CD4-positive, alpha-beta T cell treated with Interleukin-10 for 1 hour (primary cell): ENCODE measurements around the gene DLGAP1.
A peak's percentile ranks its signal among the peaks of the same experiment; 100 is the strongest.

Source experiments
- DNase-seq: peaks from one replicate; pipeline ENCODE4 v3.0.0-alpha.2; 2020

The DLGAP1 gene

DNA sequence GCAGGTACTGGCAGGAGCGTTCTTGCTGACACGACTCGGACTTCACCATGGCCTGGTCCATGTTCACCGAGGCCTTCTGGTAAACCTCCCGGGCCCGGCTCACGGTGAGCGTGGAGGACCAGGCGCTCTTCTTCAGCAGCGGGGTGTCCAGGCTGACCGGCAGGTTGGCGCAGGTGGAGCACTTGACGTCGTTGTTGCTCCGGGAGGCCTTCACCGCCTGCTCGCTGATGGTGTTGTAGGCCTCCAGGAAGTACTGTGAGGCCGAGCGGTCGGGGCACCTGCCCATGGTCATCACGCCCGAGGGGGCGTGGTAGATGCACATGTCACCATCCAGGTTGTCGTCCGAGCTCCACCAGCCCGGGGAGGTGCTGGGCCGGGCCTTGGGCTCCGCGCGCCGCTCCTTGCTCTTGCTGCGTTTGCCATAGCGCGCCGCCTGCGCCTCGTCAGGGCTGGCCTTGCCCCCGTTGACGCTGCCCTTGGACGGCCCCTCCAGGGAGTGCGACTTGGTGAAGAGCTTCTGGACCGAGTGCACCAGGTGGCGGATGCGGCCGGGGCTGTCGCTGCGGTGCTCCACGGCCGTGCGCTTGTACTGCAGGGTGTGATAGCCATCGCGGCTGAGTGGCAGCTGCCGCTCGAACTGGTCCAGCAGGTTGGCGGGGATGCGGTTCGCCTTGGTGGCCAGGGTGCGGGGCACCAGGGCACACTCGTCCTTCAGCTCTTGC, 575.8 kb downstream of the DLGAP1 start:
- DNase-seq, result no peak

- no peak for DNase-seq
Observed at GRCh38 chr18:3878401-3878800, 576.7 kb downstream of the DLGAP1 start.

- DNase-seq, result no peak
Observed at GRCh38 chr18:3877678-3878077, 577.4 kb downstream of the DLGAP1 start.

DNA sequence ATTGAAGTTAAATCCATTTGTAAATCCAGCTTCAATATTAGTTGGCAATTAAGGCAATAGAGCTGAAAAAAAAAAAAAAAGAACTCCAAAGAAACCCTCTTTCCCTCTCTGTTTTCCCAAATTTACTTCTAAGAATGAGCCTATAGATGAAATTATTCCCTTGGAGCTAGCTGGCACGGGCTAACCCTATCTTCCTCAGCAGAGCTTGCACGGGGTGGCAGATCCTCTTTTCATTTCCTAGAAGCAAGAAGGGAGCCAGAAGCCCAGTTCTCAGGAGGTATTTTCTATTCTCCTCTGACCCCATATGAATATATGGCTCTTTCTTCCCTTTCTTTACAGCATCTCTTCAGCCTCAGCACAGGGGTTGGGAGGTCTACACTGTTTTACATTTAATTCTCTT, 579.1 kb downstream of the DLGAP1 start:
- DNase-seq, result no peak

DNA sequence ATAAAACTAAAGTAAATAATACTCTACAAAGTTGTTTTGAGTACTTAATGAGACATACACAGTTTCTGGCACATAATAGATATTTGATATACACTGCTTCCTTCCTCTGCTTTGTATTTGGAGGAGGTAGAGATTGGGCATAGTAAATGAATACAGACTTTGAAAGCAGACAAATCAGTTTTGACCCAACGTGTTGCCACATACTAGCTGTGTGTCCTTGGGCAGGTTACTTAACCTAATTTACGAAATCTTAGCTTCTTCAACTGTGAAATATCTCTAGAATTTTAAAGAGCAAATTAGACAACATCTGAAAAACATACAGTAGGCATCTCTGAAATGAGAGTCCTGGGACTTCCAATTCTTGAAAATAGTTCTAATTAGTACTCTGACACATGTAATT, 579.7 kb downstream of the DLGAP1 start:
- DNase-seq, result no peak

DNA sequence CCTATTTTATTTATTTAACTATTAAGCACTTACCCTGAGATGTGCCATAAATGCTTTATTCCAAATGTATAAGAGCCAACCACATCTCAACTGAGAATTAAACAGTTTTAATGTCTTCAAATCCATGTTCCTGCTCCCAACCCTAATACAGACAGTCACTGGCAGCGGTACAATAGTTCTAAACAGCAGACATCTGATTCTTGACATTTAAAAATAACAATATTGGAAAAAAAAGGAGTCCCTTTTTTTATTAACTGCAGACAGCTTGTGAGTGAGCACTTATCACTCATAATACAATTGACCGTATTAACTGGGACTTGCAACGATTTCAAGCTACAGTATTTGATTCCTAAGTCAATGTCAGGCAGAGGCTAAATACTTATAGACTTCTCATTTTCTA, 580.5 kb downstream of the DLGAP1 start:
- DNase-seq, result no peak

DNA sequence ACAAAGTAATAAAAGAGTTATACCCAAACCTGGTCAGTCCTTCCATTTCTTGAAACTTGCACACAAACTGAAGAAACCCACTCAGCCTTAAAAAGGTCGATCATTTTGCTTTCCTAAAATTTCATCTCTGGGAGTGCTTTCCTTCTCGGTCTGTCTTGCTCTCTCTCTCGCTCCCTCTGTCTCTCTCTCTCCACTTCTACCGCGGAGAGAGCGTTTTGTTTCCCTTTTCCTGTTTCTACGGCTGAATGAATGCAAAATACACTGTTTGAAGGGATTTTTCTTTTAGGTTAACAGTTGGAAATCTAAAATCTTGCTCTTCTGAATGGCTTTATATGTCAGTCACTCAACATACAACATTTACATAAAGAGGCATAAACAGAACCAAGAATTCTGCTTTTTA, 581.0 kb downstream of the DLGAP1 start:
- DNase-seq, result no peak

DNA sequence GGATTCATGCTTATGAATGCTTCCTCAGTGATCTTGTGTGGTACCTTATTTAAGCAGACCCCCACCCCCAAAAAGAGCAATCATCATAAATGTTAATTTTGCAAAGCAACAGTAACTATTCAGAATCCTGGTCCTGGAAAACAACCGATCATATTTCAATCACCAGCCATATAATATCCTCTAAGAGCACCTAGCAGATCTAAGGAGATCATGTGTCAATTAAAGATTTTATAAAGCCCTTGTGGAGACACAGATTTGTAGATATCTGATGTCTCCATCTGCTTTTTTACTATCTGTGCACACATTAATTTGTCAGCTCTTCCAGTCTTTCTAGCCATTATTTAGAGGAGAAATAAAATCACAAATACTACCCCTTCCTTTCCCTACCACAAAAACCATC, 581.4 kb downstream of the DLGAP1 start:
- DNase-seq, result no peak

DNA sequence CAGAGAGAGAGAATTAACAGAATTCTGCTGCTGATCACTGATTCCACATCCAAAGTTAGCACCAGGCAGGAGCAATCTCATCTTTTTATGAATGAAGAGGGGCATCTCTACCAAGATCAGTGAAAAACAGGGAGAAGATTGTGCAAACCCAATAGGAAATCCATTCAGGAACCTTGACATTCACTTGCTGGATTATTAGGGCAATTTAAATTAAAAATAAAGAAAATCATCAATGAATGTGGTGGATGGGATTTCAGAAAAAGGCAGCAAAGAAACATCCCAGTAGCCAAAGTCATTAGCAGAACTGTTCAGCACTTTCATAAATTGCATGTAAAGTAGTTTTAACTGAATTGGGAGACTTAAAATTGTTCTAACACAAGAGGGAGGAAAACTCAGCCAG, 581.9 kb downstream of the DLGAP1 start:
- no peak for DNase-seq

GRCh38 chr18:3872641-3873040, 582.5 kb downstream of the DLGAP1 start:
- DNase-seq, result no peak

DNA sequence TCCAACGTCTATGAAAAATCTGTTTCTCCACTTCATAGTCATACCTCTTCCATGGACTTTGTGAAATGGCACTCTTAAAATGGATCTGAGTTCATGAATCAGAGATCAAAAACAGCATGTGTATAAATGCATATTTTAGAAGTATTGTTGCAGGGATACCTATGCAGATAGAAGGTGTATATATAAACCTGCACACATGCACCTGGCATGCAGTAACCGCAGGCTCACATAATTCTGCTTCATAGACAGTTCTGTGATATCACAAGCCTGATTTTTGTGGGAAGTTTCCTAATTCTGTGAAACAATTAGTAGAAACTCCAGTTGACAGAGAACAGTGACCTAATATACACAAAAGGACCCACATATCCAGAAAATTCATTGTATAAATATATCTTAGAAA, 583.4 kb downstream of the DLGAP1 start:
- no peak for DNase-seq

GRCh38 chr18:3870914-3871313, 584.2 kb downstream of the DLGAP1 start:
- DNase-seq, result no peak

DNA sequence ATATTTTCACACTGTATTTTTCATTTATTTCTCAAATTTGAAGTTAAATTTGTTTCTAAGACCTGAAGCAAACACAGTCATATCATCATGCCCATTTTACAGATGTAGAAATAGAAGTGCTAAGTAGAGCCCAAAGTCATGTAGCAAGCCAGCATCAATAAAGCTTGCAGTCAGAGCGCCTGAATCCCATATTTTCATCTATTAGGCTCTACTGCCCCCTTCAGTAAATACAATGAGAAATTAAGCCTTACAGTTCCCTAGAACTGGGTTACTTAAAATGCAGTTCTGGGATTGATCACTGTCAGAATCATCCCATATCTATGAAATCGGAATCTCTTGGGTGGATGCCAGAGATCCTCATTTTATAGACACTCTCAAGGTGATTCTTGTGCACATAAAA, 585.3 kb downstream of the DLGAP1 start:
- peak; percentile 1 for DNase-seq

- DNase-seq, result no peak
Observed at GRCh38 chr18:3867864-3868311, 587.2 kb downstream of the DLGAP1 start.

DNA sequence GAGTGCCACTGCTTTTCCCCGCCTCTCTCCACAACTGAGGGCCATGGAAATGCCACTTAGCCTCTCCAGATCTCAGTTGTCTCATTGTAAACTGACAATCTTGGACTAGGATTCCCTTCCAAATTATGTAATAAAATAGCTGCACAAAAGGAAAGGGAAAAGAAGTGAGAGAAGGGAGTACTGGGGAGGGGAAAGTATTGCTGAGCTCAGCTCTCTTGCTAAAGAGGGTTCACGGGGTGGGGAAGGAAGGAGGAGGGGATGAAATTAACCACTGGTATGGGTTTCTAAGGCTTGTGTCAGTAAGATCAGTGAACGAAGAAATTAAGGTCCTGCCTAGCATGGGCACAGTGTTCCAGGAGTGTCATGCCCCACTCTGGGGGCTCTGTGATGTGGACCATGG, 587.9 kb downstream of the DLGAP1 start:
- DNase-seq, result no peak

DNA sequence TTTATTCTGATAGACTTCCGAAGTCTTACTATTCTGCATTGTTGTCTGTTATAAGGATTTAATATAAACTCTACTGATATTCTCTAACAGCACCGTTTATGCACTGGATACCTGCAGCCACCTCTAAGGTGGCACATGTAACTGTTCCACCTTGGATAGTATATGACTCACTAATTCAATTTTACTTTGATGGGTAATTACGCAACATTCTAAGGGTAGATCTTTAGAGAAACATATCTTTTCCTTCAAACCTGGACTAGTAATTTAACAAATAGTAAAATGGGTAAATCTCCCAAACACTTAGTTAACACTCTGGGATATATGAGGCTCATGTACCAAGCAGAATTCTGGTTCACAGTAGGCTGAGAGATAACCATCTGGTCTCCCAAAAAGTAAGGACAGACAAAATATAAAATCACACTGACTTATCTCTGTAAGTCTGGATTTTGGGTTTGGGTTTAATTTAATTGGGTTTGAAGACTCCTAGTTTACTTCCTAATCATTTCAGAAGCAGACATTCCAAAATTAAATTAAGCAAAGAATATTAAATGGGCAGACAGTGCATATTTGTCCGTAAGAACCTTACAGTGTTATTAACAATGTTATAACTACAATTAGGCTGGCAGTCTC, 590.3 kb downstream of the DLGAP1 start:
- no peak for DNase-seq

- no peak for DNase-seq
Observed at GRCh38 chr18:3863593-3863992, 591.5 kb downstream of the DLGAP1 start.

- DNase-seq, result no peak
Observed at GRCh38 chr18:3863006-3863405, 592.1 kb downstream of the DLGAP1 start.

DNA sequence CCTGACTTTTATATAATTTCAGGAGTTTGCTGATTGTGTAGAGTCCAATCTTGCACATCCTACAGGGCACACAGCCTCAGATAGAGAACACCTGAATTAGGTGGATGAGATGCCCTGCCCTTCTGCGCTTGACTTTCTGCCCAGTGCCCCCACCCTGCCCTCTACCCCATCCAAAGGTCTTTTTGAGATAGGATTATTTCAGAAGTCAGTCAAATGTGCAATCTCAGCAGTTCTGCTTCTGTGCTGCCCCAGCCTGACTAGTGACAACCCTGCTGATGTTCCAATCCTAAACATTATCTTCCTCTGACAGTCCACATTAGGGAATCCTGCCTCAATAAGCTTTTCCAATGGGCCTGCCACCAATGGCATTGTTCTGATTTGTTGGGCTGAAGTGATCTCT, 593.6 kb downstream of the DLGAP1 start:
- DNase-seq, result no peak

DNA sequence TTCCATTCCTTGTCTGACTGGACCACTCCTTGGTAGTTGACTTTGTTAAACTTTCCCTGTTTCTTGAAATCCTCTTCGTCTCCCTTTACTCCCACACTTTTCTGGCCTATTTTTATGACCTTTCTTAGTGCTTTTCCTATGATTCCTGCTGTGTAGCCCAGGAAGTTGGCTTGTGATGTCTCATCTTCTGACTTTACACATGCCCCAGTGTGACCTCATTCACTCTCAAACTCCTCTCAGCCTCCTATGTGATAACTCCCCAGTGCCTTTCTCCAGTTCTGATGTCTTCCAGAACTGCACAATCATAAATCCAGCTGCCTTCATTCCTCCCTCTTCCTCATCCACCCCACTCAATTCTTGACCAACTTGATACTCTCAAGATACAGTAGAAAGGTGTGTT, 597.6 kb downstream of the DLGAP1 start:
- no peak for DNase-seq

DNA sequence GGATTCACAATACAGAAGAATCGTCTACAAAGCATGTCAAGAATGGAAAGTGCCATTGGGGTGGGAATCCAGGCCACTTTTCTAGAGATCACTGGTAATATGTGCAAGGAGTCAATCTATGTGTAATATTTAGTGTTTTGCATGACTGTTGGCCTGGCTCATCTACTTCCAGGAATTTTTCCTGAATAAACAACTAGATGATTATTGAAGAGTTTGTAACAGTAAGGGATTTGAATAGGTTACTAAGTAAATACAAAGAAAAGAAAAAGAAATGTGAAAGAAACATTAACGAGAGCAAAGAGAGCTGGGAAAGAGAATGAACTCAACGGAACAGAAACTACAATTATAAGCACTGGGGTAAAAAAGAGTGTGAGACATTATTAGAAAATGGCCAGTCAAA, 599.1 kb downstream of the DLGAP1 start:
- no peak for DNase-seq

DNA sequence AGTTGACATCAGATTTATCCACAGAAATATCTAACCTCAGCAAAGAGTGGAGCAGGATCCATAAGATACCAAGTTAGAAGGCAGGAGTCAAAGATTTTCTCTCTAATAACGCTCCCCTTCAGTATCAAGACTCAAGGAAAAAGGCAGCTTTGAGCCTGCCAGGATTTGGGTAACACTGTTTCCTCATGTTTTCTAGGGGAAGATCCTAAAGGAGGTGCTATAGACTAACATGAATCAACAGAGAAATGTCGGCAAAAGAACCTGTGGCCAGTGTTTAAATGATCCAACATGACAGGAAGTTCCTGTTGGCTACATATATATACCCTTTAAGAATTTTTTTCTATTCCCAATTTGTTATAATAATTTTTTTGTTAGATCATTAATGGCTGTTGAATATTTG, 602.8 kb downstream of the DLGAP1 start:
- DNase-seq, result no peak

- DNase-seq, result no peak
Observed at GRCh38 chr18:3851159-3851558, 603.9 kb downstream of the DLGAP1 start.

- no peak for DNase-seq
Observed at GRCh38 chr18:3848316-3848715, 606.8 kb downstream of the DLGAP1 start.

- no peak for DNase-seq
Observed at GRCh38 chr18:3845161-3845560, 609.9 kb downstream of the DLGAP1 start.
